ENCODE measurements around the gene SCN9A. TPM values are rescaled to one million over a fixed set of nuclear protein-coding genes. Genes with fewer than 3 reads are reported as not detected.
"Not testable (repeated sequence)": the region's sequence is repeated elsewhere in the genome, so short reads cannot be mapped to it uniquely, and the experiment has no call there.

The SCN9A gene
- total RNA-seq, 2 experiments from 2014 or later: 0.15 TPM

DNA sequence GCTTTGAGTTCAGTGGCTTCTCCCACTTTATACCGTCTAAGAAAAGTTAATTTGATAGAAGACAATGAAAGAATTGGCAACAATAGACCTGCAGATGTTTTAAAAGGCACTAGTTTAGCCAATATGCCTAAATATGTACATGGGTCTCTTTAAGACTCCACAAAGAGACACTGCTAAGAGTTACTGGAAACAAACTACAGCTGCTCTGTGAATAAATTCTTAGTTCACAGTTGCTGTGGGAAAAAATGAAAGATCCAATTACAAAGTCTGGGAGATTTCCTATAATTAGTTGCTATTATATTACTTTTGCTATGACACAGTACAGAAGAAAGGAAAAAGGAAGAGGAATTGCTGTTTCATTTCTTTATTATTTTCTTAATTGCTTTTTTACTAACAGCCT lies 34.3 kb downstream of the SCN9A start:
- ChIA-PET CTCF (no interaction called here), POLR2A (no interaction called here)
- no peaks in the 10 kb centered on the region for H3K9me3 Mint-ChIP-seq
- no peak overlapping the region for H3K27ac Mint-ChIP-seq
- DNase-seq: no peak
- H3K4me3 Mint-ChIP-seq: no peak overlapping the region
- H3K27me3 Mint-ChIP-seq: no peaks in the 10 kb centered on the region
- H3K36me3 Mint-ChIP-seq (ENCODE audit: low read depth): no peaks in the 10 kb centered on the region
- H3K4me1 Mint-ChIP-seq: no peaks in the 10 kb centered on the region

DNA sequence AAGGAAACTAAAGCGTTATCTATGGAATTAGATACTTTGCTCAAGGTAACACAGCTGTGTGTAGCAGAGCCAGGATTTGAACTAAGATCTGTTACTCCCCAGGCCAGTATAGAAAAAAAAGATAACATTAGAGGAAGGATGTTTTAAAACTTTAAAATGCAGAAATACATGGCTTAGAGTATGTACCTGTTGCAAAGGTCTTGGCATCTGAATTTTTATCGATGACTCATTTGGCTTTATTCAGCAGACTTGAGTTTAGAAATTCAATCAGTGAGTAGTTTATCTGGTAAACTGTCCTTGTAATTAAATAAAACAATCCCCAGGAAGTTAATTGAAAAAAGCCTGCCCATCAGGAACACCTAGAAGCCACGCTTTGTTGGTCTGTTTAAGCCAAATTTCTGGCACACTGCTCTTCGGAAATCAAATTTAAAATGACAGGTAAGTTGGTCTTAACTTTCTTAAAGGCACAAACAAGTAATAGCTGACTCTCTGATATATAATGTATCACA lies 36.9 kb downstream of the SCN9A start:
- ChIA-PET CTCF (no interaction called here), POLR2A (no interaction called here)
- no peaks in the 10 kb centered on the region for H3K9me3 Mint-ChIP-seq
- no peaks in the 10 kb centered on the region for H3K36me3 Mint-ChIP-seq (ENCODE audit: low read depth)
- H3K27ac Mint-ChIP-seq: no peak overlapping the region
- no peak overlapping the region for H3K4me3 Mint-ChIP-seq
- H3K4me1 Mint-ChIP-seq: no peaks in the 10 kb centered on the region
- no peaks in the 10 kb centered on the region for H3K27me3 Mint-ChIP-seq
- no peak for DNase-seq

DNA sequence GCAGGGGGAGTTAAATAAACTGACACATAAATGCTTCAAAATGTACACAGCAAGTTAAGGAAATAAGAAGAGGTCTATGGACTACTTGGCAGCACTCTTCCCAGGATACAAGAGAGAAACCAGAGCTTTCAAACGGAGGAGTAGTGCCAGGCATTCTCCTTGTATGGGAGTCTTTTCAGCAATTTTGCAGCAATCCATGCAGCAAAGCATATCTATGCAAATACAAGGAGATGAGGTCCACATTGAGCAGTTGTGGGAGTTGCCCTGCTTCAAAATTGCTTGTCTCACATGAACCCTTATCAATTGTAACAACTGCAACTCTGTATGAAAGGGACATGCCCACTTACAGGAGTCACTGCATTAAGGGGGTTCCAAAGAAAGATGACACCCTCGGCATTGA lies 37.8 kb downstream of the SCN9A start:
- Mint-ChIP-seq H3K36me3 (ENCODE audit: low read depth) (no peaks in the 10 kb centered on the region), H3K4me1 (no peaks in the 10 kb centered on the region), H3K27ac (no peak overlapping the region), H3K9me3 (no peaks in the 10 kb centered on the region), H3K27me3 (no peaks in the 10 kb centered on the region), H3K4me3 (no peak overlapping the region)
- ChIA-PET CTCF (no interaction called here), POLR2A (no interaction called here)
- no peak for DNase-seq

DNA sequence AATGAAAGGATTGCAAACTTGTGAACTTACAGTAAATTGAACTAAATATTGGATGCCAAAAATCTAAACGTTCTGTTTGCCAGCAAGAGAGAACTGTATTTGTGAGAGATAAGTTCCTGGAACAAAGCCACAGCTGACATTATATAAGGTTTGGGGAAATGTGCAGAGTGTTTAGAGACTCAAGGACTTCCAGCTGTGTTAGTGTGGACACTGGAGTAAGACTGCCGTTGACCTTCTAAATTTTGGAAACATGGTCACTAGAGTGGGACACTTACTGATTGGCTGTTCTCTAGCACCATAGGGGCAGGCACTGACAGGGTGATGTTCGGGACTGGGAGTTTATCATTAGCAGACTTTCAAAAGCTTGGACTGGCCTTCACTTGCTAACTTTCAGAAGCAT lies 40.5 kb downstream of the SCN9A start:
- no peaks in the 10 kb centered on the region for H3K27me3 Mint-ChIP-seq
- ChIA-PET CTCF (no interaction called here), POLR2A (no interaction called here)
- DNase-seq: no peak
- H3K36me3 Mint-ChIP-seq (ENCODE audit: low read depth): no peaks in the 10 kb centered on the region
- no peak overlapping the region for H3K27ac Mint-ChIP-seq
- no peaks in the 10 kb centered on the region for H3K9me3 Mint-ChIP-seq
- H3K4me1 Mint-ChIP-seq: no peaks in the 10 kb centered on the region
- H3K4me3 Mint-ChIP-seq: no peak overlapping the region

DNA sequence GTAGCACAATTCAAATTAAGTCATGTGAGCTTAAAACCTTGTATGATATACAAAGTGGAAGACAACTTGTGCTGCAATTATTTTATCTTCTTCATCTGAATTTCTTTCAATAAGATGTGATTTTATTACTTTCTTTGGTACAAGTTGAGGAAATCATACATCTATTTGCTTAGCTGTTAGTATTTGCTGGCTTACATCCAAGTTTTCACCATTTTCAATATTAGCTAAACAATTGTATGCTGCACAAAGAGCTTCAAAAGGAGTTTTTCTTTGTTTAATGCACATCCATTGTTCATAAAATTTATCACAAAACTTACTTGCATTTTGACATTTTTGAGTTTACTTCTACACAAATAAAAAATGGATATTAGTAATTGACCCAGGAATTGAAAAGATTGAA lies 40.9 kb downstream of the SCN9A start:
- H3K4me1 Mint-ChIP-seq: no peaks in the 10 kb centered on the region
- no peaks in the 10 kb centered on the region for H3K36me3 Mint-ChIP-seq (ENCODE audit: low read depth)
- no peaks in the 10 kb centered on the region for H3K27me3 Mint-ChIP-seq
- no peaks in the 10 kb centered on the region for H3K9me3 Mint-ChIP-seq
- H3K4me3 Mint-ChIP-seq: no peak overlapping the region
- no peak for DNase-seq
- ChIA-PET POLR2A (no interaction called here), CTCF (no interaction called here)
- no peak overlapping the region for H3K27ac Mint-ChIP-seq

DNA sequence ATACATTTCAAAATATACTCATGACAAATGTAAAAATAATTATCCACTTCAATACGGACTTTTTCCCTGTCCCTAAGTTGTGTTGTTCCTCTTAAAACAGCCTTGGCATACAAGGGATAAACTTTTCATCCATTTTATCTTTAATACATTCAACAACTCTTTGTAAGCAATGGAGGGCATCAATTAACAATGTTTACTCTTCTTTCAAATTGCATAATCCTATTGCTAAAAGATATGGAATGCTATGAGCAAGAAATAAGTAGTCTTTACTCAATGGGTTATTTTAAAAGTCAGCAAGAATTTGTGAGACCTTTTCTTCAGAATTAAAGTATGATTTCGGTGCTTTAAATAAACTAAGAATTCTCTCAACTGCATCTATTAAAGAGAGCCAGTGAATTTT lies 41.9 kb downstream of the SCN9A start:
- DNase-seq: no peak
- ChIA-PET CTCF (no interaction called here), POLR2A (no interaction called here)
- Mint-ChIP-seq H3K9me3 (no peaks in the 10 kb centered on the region), H3K4me1 (no peaks in the 10 kb centered on the region), H3K27me3 (no peaks in the 10 kb centered on the region), H3K36me3 (ENCODE audit: low read depth) (no peaks in the 10 kb centered on the region), H3K27ac (no peak overlapping the region), H3K4me3 (no peak overlapping the region)

DNA sequence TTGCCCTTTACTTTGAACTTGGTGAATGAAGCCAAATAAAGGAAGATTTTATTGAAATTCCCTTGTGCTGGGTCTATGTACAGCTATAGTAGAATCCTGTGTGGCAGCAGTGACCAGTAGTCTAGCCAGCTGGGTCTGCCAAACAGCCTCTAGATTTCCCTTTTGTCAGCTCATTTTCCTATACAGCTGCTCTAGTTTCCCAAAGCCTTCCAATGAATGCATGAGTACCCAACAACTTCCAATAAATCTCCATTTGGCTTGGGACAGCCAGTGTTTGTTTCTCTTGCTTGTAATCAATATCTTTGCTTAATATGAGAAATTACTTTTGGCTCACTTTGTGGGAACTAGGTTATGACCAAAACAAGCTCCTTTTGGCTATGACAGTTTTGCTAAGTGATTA lies 43.6 kb downstream of the SCN9A start:
- no peaks in the 10 kb centered on the region for H3K36me3 Mint-ChIP-seq (ENCODE audit: low read depth)
- H3K4me3 Mint-ChIP-seq: no peak overlapping the region
- H3K27me3 Mint-ChIP-seq: no peaks in the 10 kb centered on the region
- DNase-seq: no peak
- no peak overlapping the region for H3K27ac Mint-ChIP-seq
- ChIA-PET CTCF (no interaction called here), POLR2A (no interaction called here)
- H3K9me3 Mint-ChIP-seq: no peaks in the 10 kb centered on the region
- H3K4me1 Mint-ChIP-seq: no peaks in the 10 kb centered on the region

DNA sequence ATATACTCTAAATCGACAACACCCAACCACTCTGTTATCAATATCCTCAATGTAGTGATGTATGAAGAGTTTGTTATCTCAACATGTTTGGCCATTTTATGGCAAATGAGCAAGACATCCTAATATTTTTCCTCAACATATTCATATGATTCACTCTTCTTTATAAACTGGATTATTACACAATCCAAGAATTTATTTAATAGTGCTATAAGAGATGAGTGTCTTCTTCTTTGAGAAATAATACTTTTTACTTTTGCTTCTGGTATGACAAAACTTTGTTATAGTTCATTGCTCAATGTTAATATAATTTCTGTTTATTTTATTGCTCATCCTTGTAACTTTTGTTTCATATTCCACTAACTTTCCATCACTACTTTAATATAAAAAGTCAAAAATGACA lies 44.3 kb downstream of the SCN9A start:
- no peaks in the 10 kb centered on the region for H3K27me3 Mint-ChIP-seq
- H3K9me3 Mint-ChIP-seq: no peaks in the 10 kb centered on the region
- no peak overlapping the region for H3K27ac Mint-ChIP-seq
- no peak overlapping the region for H3K4me3 Mint-ChIP-seq
- no peak for DNase-seq
- no peaks in the 10 kb centered on the region for H3K36me3 Mint-ChIP-seq (ENCODE audit: low read depth)
- no peaks in the 10 kb centered on the region for H3K4me1 Mint-ChIP-seq
- ChIA-PET POLR2A (no interaction called here), CTCF (no interaction called here)

DNA sequence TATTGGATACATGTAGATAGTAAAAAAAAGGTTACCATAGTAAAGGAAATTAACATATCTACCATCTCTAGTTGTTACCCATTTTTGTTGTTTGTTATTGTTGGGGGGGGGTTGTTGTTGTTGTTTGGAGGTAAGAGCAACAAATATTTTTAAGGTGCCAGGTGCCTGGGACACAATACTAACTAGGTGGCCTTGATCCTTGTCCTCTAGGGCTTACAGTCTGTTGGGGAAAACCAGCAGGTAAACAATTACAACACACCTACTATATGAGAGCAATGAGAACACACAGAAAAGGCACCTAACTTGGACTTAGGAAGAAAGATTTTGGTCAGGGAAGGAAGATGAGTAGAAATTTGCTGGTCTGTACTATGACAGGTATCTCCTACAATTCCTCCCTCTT lies 46.3 kb downstream of the SCN9A start:
- no peaks in the 10 kb centered on the region for H3K36me3 Mint-ChIP-seq (ENCODE audit: low read depth)
- no peaks in the 10 kb centered on the region for H3K4me1 Mint-ChIP-seq
- ChIA-PET CTCF (no interaction called here), POLR2A (no interaction called here)
- no peaks in the 10 kb centered on the region for H3K27me3 Mint-ChIP-seq
- DNase-seq: no peak
- H3K4me3 Mint-ChIP-seq: no peak overlapping the region
- no peaks in the 10 kb centered on the region for H3K9me3 Mint-ChIP-seq
- H3K27ac Mint-ChIP-seq: no peak overlapping the region

DNA sequence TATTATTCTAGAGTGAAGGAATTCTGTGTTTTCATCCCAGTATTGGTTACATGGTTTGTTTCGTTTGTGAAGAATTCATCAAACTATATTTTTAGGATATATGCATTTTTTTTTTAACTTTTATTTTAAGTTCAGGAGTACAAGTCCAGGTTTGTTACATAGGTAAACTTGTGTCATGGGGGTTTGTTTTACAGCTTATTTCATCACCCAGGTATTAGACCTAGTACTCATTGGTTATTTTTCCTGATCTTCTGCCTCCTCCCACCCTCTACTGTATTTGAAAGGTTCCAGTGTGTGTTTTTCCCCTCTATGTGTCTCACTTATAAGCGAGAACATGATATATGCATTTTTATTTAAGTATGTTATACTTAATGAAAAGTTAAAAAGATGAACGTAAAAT lies 47.6 kb downstream of the SCN9A start:
- Mint-ChIP-seq H3K27me3 (no peaks in the 10 kb centered on the region), H3K36me3 (ENCODE audit: low read depth) (no peaks in the 10 kb centered on the region), H3K4me1 (no peaks in the 10 kb centered on the region), H3K9me3 (no peaks in the 10 kb centered on the region), H3K27ac (no peak overlapping the region), H3K4me3 (no peak overlapping the region)
- ChIA-PET CTCF (no interaction called here), POLR2A (no interaction called here)
- no peak for DNase-seq

DNA sequence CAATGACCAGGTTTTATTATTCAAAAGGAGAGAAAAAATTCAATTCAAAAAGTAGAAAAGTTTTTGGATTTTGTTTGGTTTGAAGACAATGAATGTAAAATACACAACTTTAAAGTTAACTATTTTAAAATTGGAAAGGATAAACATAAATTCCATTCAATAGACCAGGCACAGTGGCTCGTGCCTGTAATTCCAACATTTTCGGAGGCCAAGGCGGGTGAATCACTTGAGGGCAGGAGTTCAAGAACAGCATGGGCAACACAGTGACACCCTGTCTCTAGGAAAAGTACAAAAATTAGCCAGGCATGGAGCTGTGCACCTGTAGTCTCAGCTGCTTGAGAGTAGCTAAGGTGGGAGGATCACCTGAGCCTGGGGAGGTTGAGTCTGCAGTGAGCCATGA lies 54.7 kb downstream of the SCN9A start:
- ChIA-PET POLR2A (no interaction called here), CTCF (no interaction called here)
- DNase-seq: no peak
- no peaks in the 10 kb centered on the region for H3K9me3 Mint-ChIP-seq
- H3K36me3 Mint-ChIP-seq (ENCODE audit: low read depth): no peaks in the 10 kb centered on the region
- no peak overlapping the region for H3K4me3 Mint-ChIP-seq
- H3K27ac Mint-ChIP-seq: no peak overlapping the region
- no peaks in the 10 kb centered on the region for H3K27me3 Mint-ChIP-seq
- H3K4me1 Mint-ChIP-seq: no peaks in the 10 kb centered on the region

DNA sequence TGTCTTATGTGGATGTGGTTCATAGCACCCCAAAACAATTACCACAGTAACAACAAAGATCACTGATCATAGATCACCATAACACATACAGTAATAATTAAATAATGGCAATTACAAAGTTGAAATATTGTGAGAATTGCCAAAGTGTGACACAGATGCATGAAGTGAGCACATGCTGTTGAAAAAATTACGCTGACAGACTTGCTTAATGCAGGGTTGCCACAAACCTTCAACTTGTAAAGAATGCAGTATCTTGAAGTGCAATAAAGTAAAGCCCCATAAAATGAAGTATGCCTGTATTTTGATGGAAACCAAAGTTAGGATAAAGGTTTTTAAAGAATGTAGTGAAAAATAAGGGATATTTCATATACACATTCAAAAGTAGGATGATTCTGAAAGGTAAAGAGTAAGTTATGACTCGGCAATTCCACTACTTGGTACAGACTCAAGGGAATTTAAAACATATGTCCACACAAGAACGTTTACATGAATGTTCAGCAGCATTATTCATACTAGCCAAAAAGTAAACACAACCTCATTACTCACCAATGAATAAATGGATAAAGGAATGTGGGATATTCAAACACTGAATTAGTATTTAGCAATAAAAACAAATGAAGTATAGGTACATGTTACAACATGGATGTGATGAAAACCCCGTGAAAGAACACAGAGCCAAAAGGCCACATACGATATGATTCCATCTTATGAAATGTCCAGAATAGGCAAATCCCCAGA lies 61.6 kb downstream of the SCN9A start:
- H3K27ac Mint-ChIP-seq: no peak overlapping the region
- H3K27me3 Mint-ChIP-seq: no peaks in the 10 kb centered on the region
- H3K36me3 Mint-ChIP-seq (ENCODE audit: low read depth): no peaks in the 10 kb centered on the region
- ChIA-PET POLR2A (no interaction called here), CTCF (no interaction called here)
- H3K4me1 Mint-ChIP-seq: no peaks in the 10 kb centered on the region
- H3K9me3 Mint-ChIP-seq: peaks cover 2% of the 10 kb centered on the region
- no peak overlapping the region for H3K4me3 Mint-ChIP-seq
- no peak for DNase-seq

DNA sequence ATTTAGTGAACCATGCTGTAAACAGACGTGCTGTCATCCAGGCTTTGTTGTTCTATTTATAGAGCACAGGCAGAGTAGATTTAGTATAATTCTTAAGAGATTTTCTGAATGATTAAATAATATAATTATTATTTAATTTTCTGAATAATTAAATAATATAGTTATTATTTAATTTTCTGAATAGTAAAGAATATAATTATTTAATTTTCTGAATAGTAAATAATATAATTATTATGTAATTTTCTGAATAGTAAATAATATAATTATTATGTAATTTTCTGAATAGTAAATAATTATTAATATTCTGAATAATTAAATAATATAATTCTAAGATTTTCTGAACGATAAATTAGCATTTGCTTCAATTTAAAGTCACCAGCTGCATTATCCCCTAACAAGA lies 62.9 kb downstream of the SCN9A start:
- H3K4me1 Mint-ChIP-seq; H3K27me3 Mint-ChIP-seq; H3K9me3 Mint-ChIP-seq; DNase-seq; CTCF ChIA-PET; H3K36me3 Mint-ChIP-seq (ENCODE audit: low read depth); POLR2A ChIA-PET; H3K4me3 Mint-ChIP-seq; H3K27ac Mint-ChIP-seq: not testable (repeated sequence)

DNA sequence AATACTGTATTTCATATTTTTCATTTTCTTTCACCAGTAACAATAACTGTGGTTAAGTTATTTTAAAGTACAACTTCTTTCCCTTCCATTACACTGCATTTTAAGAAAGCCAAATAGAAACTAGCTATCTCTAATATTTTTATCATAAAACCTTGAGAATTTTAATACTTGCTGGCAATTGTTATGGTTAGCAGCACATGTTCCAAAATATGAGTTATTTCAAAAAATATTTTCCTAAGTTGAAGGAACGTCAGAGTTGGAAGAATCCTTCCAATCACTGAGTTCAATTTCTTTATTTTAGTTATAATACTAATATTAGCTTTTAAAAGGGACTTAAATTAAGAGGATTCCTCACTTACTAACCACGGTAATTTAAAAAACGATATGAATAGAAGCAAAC lies 68.4 kb downstream of the SCN9A start:
- Mint-ChIP-seq H3K4me3 (no peak overlapping the region), H3K9me3 (peaks cover 3% of the 10 kb centered on the region), H3K27me3 (no peaks in the 10 kb centered on the region), H3K27ac (no peak overlapping the region), H3K36me3 (ENCODE audit: low read depth) (no peaks in the 10 kb centered on the region), H3K4me1 (no peaks in the 10 kb centered on the region)
- CTCF ChIA-PET: no interaction called here
- no peak for DNase-seq
- POLR2A ChIA-PET: no interaction called here

DNA sequence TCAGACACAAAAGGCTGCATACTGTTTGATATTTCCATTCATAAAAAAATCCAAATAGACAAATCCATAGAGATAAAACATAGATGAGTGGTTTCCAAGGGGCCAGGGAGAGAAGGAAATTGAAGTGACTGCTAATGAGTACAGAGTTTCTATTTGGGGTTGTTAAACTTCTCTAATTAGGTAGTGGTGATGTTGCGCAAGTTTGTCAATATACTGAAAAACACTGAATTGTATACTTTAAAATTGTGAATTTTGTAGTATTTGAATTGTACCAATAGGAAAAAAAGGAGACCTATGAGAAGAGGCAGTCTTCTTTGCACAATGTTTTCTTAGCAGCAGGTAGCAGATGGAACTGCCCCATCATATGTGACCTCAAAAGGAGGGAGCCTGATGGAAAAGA lies 71.1 kb downstream of the SCN9A start:
- ChIA-PET CTCF (no interaction called here), POLR2A (no interaction called here)
- no peak for DNase-seq
- Mint-ChIP-seq H3K4me3 (no peak overlapping the region), H3K4me1 (no peaks in the 10 kb centered on the region), H3K27ac (no peak overlapping the region), H3K27me3 (no peaks in the 10 kb centered on the region), H3K9me3 (peaks cover 3% of the 10 kb centered on the region), H3K36me3 (ENCODE audit: low read depth) (no peaks in the 10 kb centered on the region)
